T47D (cell line): ENCODE measurements around the gene DNM3.
"Not testable (repeated sequence)": the region's sequence is repeated elsewhere in the genome, so short reads cannot be mapped to it uniquely, and the experiment has no call there.

ENCODE experiments used
- DNase-seq, 2 experiments: peaks; one replicate each; pipeline versions ENCODE4 v3.0.0 to v3.0.0-alpha.2; 2011 to 2012; ENCODE audit warnings: low read depth in 1 of 2, low spot score in 1 of 2
- JUND ChIP-seq: IDR thresholded peaks from 2 replicates; pipeline ENCODE4 v1.6.1; 2012; ENCODE audit warnings: low read depth
- in situ Hi-C: cut with HindIII; loops from 2 replicates; pipeline ENCODE4 v1.10.0; 2016; ENCODE audit warnings: low sequenced_read_pairs, low pct_unique_long_range_greater_than_20kb

Gene DNM3

GRCh38 chr1:171841050-171841910, at the start of gene DNM3:
TSS of gene DNM3 (plus strand) at chr1:171841498. CDS start at chr1:171841657, 159 bp downstream.
- no peak for TF ChIP-seq JUND
- no peak for DNase-seq
- in situ Hi-C loops = no loop called here

- DNase-seq = no peak
- in situ Hi-C loops = no loop called here
- no peak for TF ChIP-seq JUND
These were observed 48.5 kb upstream of the DNM3 start for GRCh38 chr1:171792656-171793369.

- no peak for TF ChIP-seq JUND
- DNase-seq = no peak
- in situ Hi-C loops = no loop called here
These were observed 47.7 kb upstream of the DNM3 start for GRCh38 chr1:171793636-171794035.

GRCh38 chr1:171794085-171794484, 47.2 kb upstream of the DNM3 start:
- TF ChIP-seq JUND = no peak
- DNase-seq = no peak
- in situ Hi-C loops = no loop called here

GRCh38 chr1:171796592-171796991, 44.7 kb upstream of the DNM3 start:
- TF ChIP-seq JUND = no peak
- in situ Hi-C loops = no loop called here
- DNase-seq = no peak

GRCh38 chr1:171798311-171798710, 43.0 kb upstream of the DNM3 start:
- TF ChIP-seq JUND = no peak
- DNase-seq = no peak
- in situ Hi-C loops = no loop called here

GRCh38 chr1:171798765-171799164, 42.5 kb upstream of the DNM3 start:
- DNase-seq = no peak
- no peak for TF ChIP-seq JUND
- in situ Hi-C loops = no loop called here

- TF ChIP-seq JUND = no peak
- no peak for DNase-seq
- in situ Hi-C loops = no loop called here
These were observed 42.1 kb upstream of the DNM3 start for GRCh38 chr1:171799166-171799565.

GRCh38 chr1:171799698-171800097, 41.6 kb upstream of the DNM3 start:
- in situ Hi-C loops, DNase-seq: not testable (repeated sequence)

- in situ Hi-C loops = no loop called here
- no peak for DNase-seq
- TF ChIP-seq JUND = no peak
These were observed 41.0 kb upstream of the DNM3 start for GRCh38 chr1:171800342-171800741.

GRCh38 chr1:171800851-171801250, 40.4 kb upstream of the DNM3 start:
- in situ Hi-C loops = no loop called here
- no peak for TF ChIP-seq JUND
- DNase-seq = no peak

GRCh38 chr1:171801487-171801891, 39.8 kb upstream of the DNM3 start:
- in situ Hi-C loops = no loop called here
- DNase-seq = peak; percentile 47 to 63
- TF ChIP-seq JUND = no peak

GRCh38 chr1:171802207-171802606, 39.1 kb upstream of the DNM3 start:
- DNase-seq = no peak
- in situ Hi-C loops = no loop called here
- no peak for TF ChIP-seq JUND
